MM.1S (cell line): ENCODE measurements around the gene MYLK4.

Experiments
- CTCF ChIP-seq: fragments of 300-600 bp; sonication (generic); IDR thresholded peaks from 2 replicates; pipeline ENCODE4 v1.5.1; 2016; ENCODE audit warnings: antibody characterized with exemption, low read length, mixed read lengths
- EZH2 ChIP-seq: fragments of 300-600 bp; sonication (generic); optimal IDR thresholded peaks from 2 replicates; pipeline ENCODE3; 2017; ENCODE audit warnings: low read depth, mild to moderate bottlenecking, antibody characterized with exemption, low read length, mixed read lengths
- EZH2phosphoT487 ChIP-seq: fragments of 300-600 bp; sonication (generic); IDR thresholded peaks from 2 replicates; pipeline ENCODE4 v1.6.1; 2018; ENCODE audit warnings: antibody characterized with exemption, low read length

- TF ChIP-seq EZH2 (no peak), CTCF (peak; percentile 53), EZH2phosphoT487 (no peak)
Observed at GRCh38 chr6:2765166-2765895, 14.6 kb upstream of the MYLK4 start, which contains the start of gene WRNIP1.
